LNCaP clone FGC (cell line): ENCODE data around the gene WDFY3.

ENCODE experiments used
- DNase-seq: peaks from one replicate; pipeline ENCODE4 v3.0.0-alpha.2; 2011; ENCODE audit warnings: low read depth
- H3K4me3 ChIP-seq: 2 replicates; pipeline ENCODE4 v1.5.1; 2011; ENCODE audit warnings: mild to moderate bottlenecking, low read depth, low read length, control low read depth
- CTCF ChIP-seq: IDR thresholded peaks from 2 replicates; pipeline ENCODE4 v1.5.1; 2012; ENCODE audit warnings: mild to moderate bottlenecking; ENCODE audit not compliant: control insufficient read depth, insufficient read depth; ENCODE audit errors: extremely low read depth

Gene WDFY3

GRCh38 chr4:84792366-84793301 lies 173.9 kb downstream of the WDFY3 start:
- no peak for DNase-seq
- no peak overlapping the region for H3K4me3 ChIP-seq
- TF ChIP-seq CTCF, result no peak

- H3K4me3 ChIP-seq, result no peak overlapping the region
- no peak for TF ChIP-seq CTCF
- DNase-seq, result no peak
Observed at GRCh38 chr4:84790769-84791565, 175.5 kb downstream of the WDFY3 start.

GRCh38 chr4:84786478-84786877 lies 180.0 kb downstream of the WDFY3 start:
- no peak for TF ChIP-seq CTCF
- DNase-seq, result no peak
- H3K4me3 ChIP-seq, result no peak overlapping the region

- no peak for DNase-seq
- no peak for TF ChIP-seq CTCF
- no peak overlapping the region for H3K4me3 ChIP-seq
Observed at GRCh38 chr4:84782517-84782916, 184.0 kb downstream of the WDFY3 start.

- H3K4me3 ChIP-seq, result no peak overlapping the region
- no peak for TF ChIP-seq CTCF
- DNase-seq, result no peak
Observed at GRCh38 chr4:84780719-84781118, 185.8 kb downstream of the WDFY3 start.

- no peak for DNase-seq
- H3K4me3 ChIP-seq, result no peak overlapping the region
- no peak for TF ChIP-seq CTCF
Observed at GRCh38 chr4:84778041-84778440, 188.4 kb downstream of the WDFY3 start.
